GM12878 (cell line): ENCODE results near the gene RGS19. TPM values are rescaled to one million over a fixed set of nuclear protein-coding genes. Genes with fewer than 3 reads are reported as not detected.
A peak's percentile ranks its signal among the peaks of the same experiment; 100 is the strongest.

Source experiments
- BACH1 ChIP-seq: fragments of 450-650 bp; IDR thresholded peaks from 2 replicates; pipeline ENCODE4 v1.6.1; 2017; ENCODE audit warnings: mild to moderate bottlenecking, borderline replicate concordance
- BCL11A ChIP-seq: IDR thresholded peaks from 2 replicates; pipeline ENCODE4 v1.6.1; 2011; ENCODE audit warnings: low read depth, low read length
- CREB1 ChIP-seq: IDR thresholded peaks from 2 replicates; pipeline ENCODE4 v1.6.1; 2012; ENCODE audit warnings: low read depth, mild to moderate bottlenecking, inconsistent platforms
- CTCF ChIP-seq, 3 experiments: IDR thresholded peaks in 2 of 3; conservative IDR thresholded peaks in 1 of 3; 2 replicates each; pipeline ENCODE4 v1.5.1; 2011; ENCODE audit warnings: low read depth in 3 of 3, low read length in 3 of 3, mild to moderate bottlenecking in 3 of 3, control low read depth in 2 of 3, moderate library complexity in 2 of 3, inconsistent platforms in 1 of 3, mixed read lengths in 1 of 3; ENCODE audit not compliant: control insufficient read depth in 2 of 3, insufficient read depth in 1 of 3; ENCODE audit errors: extremely low read depth in 1 of 3
- HCFC1 ChIP-seq: fragments of 150-350 bp; IDR thresholded peaks from 2 replicates; pipeline ENCODE4 v1.6.1; 2014; ENCODE audit warnings: low read length
- KLF5 ChIP-seq: fragments of 450-650 bp; IDR thresholded peaks from 2 replicates; pipeline ENCODE4 v1.6.1; 2014; ENCODE audit warnings: mild to moderate bottlenecking; ENCODE audit not compliant: partially characterized antibody
- MYC ChIP-seq: IDR thresholded peaks from 2 replicates; pipeline ENCODE4 v1.6.1; 2011; ENCODE audit warnings: mild to moderate bottlenecking, low read length, moderate library complexity, inconsistent platforms; ENCODE audit not compliant: insufficient read depth, insufficient replicate concordance, insufficient read length, severe bottlenecking
- NKRF ChIP-seq: fragments of 450-650 bp; conservative IDR thresholded peaks from 2 replicates; pipeline ENCODE4 v1.6.1; 2017; ENCODE audit warnings: mild to moderate bottlenecking, moderate library complexity
- NR2F1 ChIP-seq: fragments of 450-650 bp; conservative IDR thresholded peaks from 2 replicates; pipeline ENCODE4 v1.6.1; 2017; ENCODE audit warnings: mild to moderate bottlenecking
- PBX3 ChIP-seq: IDR thresholded peaks from 2 replicates; pipeline ENCODE4 v1.6.1; 2011; ENCODE audit warnings: mild to moderate bottlenecking, low read depth, low read length, moderate library complexity; ENCODE audit not compliant: insufficient replicate concordance
- POLR2A ChIP-seq: IDR thresholded peaks from 2 replicates; pipeline ENCODE4 v1.6.1; 2011; ENCODE audit warnings: low read depth, mild to moderate bottlenecking, low read length
- SIX5 ChIP-seq: IDR thresholded peaks from 2 replicates; pipeline ENCODE4 v1.6.1; 2011; ENCODE audit warnings: mild to moderate bottlenecking, low read depth, low read length, moderate library complexity; ENCODE audit not compliant: severe bottlenecking
- SMC3 ChIP-seq: IDR thresholded peaks from 2 replicates; pipeline ENCODE4 v1.6.1; 2011; ENCODE audit warnings: low read length, improper control_type of control experiment, borderline replicate concordance
- STAT3 ChIP-seq: IDR thresholded peaks from 2 replicates; pipeline ENCODE4 v1.6.1; 2011; ENCODE audit warnings: low read depth, low read length, improper control_type of control experiment
- TCF12 ChIP-seq: IDR thresholded peaks from 2 replicates; pipeline ENCODE4 v1.6.1; 2011; ENCODE audit warnings: low read depth, mild to moderate bottlenecking, low read length
- ZBTB40 ChIP-seq: fragments of 450-650 bp; IDR thresholded peaks from 2 replicates; pipeline ENCODE4 v1.6.1; 2016; ENCODE audit warnings: mild to moderate bottlenecking, moderate library complexity, borderline replicate concordance
- ZSCAN29 ChIP-seq: fragments of 450-650 bp; IDR thresholded peaks from 2 replicates; pipeline ENCODE4 v1.6.1; 2017; ENCODE audit warnings: mild to moderate bottlenecking, moderate library complexity
- polyA plus RNA-seq, 11 experiments: library from polyadenylated mRNA; depleted of rRNA in 4 of 11; unstranded in 6 of 11; stranded (reverse) in 5 of 11; fragments of >200 nt; fragmentation: Nextera tagmentation in 4 of 11; fragmentation: Illumina TruSeq in 1 of 11; extraction: Ambion mirVana in 4 of 11; extraction: Trizol in 1 of 11; gene quantifications; 1 replicate in 1 of 11; 2 replicates in 10 of 11; pipeline versions ENCODE4 v1.2.1 to v1.2.3, GENCODE V29; 2011 to 2016; ENCODE audit warnings: inconsistent platforms in 2 of 11, missing spikeins in 2 of 11, low read depth in 1 of 11
- total RNA-seq, 4 experiments: library from RNA; depleted of rRNA in 3 of 4; stranded (reverse); fragments of >200 nt in 3 of 4; fragmentation: Illumina TruSeq in 1 of 4; extraction: Trizol in 1 of 4; gene quantifications; 2 replicates each; pipeline versions ENCODE4 v1.2.1 to v1.2.3, GENCODE V29; 2013 to 2021

Gene RGS19
- total and polyA plus RNA-seq, 10 of the 15 experiments (the other 5 are each of a cell fraction or from before 2014, with no cell fraction given) = 0.82 to 62.4 (median 39.8) TPM

- TF ChIP-seq CTCF (IDR thresholded peaks at IDR 0.05 in 2 of 3, conservative IDR thresholded peaks at IDR 0.05 in 1 of 3; ENCODE audit: control insufficient read depth in 2 of 3, extremely low read depth in 1 of 3, insufficient read depth in 1 of 3, low read depth in 3 of 3, low read length in 3 of 3) (peak in 1 of 3 experiments; percentile 24; a peak in 2 of 6 replicates), POLR2A (peak; percentile 48), PBX3 (peak; percentile 0), BCL11A (no peak), BACH1 (no peak), CREB1 (no peak), TCF12 (peak; percentile 25; the same call in 1 of the 2 replicates), ZSCAN29 (no peak), HCFC1 (no peak), KLF5 (no peak), NKRF (no peak), NR2F1 (no peak), SMC3 (no peak), ZBTB40 (no peak), STAT3 (no peak), SIX5 (no peak), MYC (no peak)
Measured at GRCh38 chr20:64038224-64038564, 41.1 kb downstream of the RGS19 start (continued).
